HG03103 (cell line): ENCODE data around the gene THOC6.

Experiments
- ATAC-seq: cut with Tn5 transposase; IDR thresholded peaks from one replicate; pipeline ENCODE4 v1.9.1; 2021; ENCODE audit warnings: low read depth; ENCODE audit not compliant: unreplicated experiment

Gene THOC6

DNA sequence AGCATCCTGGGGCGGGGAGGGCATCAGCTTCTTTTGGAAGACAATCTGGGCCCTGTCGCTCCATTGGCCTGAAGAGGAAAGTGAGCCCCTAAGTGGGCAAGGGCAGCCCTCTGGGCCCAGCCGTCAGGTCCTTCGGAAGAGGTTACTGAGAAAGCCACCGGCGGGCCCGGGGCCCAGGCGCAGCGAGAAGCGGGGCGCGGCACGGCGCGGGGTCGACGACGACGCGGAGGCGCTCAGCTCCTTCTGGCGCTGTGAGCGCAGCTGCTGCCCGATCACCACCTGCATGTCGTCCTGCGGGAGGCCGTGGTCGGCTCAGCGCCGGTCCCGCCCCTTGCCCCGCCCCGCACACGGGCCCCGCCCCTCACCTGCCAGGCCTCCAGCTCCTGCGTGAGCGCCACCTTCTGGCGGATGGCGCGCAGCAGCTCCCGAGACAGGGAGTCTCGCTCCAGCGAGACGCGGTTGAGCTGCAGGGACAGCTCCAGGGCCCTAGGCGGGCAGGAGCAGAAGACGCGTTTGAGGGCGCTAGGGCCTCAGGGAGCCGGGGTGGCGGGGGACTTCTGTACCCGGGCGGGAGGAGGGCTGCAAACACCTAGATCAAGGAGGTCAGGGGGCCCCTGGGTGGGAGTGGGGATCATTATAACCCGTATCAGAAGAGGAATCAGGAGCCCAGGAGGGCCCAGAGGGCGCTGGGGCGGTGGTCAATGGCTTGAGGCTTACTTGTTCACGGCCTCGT lies 4.3 kb downstream of the THOC6 start:
- peak; percentile 35 for ATAC-seq

DNA sequence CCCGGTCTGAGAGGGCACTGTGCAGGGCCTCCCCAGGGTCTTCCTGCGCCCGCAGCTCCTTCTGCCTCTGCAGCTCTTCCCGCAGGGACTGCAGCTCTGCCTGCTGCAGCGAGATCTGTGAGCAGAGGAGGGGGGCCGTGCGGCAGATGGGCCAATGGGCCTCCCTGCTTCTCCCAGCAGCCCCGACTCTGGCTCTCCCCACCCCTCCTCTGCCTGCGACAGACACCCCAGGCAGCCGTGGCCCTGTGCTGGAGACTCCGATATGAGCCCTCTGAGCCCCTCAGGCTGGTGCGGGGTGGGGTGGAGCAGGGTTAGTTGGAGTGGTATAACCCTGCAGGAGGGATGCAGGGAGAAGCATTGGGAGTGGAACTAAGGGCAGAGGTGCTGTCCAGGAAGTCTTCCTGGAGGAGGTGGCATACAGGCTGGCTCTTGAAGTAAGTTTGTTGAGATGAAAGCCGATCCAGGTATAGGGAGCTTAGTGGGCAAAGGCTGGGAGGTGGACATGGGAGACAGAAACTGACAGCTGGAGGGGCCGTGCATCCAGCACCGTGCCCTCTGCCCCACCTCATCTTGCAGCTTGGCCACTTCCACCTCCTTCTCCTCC lies 5.0 kb downstream of the THOC6 start:
- ATAC-seq: no peak

DNA sequence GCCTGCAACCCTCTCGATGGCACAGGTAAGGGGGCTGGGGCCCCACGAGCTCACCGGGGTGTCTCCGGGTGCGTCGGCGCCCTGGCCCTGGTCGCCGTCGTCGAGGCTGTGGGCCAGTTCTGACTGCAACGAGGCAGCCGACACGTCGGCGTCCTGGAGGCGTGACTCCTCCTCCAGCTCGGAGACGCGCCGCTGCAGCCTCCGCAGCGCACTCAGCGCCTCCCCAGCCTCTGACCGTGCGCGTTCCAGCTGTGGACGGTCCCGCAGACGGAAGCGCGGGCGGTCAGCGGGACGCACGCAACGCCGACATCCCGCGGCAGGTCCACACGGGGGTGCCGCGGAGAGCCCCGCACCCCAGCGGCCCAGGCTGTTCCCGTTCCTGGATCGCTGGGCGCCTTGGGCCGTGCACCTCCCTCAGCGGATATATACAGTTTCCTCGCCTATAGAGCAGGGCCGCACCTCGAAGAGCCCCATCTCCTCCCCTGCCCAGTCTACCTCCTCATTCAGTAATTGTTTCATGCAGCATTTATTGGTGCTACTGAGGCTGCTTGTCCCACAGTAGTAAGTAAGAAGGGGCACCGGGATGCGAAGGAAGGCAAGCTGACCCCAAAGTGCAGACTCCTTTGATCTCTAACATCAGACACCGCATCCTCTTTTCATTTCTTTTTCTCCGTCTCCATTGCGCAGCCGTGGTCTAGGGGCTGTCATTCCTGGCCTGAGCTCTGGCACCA lies 5.8 kb downstream of the THOC6 start:
- ATAC-seq: no peak

DNA sequence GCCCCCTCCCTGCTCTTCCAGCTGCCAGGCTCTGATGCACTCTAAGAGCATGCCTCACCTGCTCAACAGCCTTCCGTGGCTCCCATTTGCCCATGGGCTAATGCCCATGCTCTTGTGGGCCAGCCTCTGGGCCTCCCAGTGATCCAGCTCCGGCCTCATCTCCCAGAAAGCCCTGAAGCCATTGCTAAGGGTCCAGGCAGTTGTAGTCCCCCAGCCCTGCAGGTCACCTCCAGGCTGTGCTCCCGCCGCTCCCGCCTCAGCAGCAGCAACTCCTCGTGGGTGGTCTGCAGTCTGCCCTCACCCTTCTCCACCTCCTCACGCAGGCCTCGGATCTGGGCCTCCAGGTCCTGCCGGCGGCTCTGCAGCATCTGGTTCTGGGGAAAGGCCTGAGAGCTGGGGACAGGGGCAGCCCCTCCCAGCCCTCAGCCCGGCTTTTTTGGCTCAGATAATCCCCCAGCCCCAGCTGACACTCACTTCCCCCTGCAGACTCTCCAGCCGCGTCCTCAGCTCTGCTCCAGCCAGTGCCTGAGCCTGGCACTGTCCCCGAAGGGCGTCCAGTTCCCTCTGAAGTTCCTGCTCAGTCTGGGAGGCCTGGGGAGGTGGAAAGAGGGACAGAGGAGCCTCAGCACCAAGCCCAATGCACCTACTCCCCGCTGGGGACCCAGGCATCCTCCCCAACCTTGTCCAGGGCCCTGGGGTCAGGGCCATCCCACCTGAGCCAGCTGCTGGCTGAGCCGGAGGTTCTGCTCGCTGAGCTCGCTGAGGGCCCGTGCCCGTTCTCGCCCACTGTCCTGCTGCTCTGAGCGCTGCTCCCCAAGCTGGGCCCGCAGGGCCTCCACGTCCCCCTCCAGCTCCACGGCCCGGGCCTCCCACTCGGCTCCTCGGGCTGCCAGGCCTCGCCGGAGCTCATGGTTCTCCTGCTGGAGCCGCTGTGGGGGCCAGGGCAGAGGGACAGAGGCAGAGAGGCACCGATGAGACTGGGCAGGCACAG lies 6.7 kb downstream of the THOC6 start:
- ATAC-seq: no peak

DNA sequence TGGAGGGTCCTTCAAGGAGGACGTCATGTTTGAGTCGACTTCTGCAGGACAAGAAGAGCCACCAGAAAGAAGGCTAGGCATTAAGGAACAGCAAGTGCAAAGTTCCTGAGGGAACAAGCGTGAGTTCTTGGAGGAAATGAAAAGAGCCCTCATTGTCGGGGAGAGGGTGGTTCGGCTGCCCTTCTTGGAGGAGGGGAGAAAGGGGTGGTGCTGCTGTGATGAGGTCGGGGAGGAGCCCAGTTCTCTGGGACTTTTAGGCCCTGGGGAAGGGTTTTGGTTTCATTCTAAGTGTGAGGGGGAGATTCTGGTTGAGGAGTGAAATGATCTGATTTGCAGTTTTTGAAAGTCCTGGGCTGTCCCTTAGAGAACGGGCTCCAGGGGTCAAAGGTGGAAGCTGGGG lies 8.8 kb downstream of the THOC6 start:
- no peak for ATAC-seq

DNA sequence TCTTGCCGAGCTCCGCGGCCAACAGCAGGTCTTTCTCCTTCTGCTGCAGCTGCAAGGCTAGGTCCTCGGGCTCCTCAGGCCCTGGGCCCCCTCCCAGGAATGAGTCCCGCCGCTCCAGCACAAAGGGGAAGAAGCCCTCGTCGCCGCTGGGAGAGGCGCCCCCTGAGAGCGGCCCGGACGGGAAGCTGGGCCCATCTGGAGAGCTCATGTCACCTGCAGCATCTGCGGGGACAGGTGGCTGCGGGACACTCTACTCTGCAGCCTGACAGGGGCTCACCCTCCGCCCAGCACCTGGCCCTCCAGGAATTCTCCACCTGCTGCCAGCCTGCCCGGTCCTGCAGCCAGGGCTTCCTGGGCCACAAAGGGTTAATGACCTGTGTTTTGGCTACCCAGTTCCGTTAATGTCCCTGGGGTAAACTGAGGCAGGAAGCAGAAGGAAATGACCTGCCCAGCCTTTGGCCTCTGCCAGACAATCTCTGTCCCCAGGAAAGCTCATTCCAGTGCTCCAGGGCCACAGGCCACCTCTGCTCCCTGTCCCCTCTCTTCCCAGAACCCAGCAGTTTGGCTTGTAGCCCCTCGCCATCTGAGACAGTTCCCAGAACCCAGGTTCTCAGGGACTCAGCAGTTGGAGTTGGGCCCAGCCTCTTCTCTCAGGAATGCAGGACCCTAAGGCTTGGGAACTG lies 11.6 kb downstream of the THOC6 start:
- no peak for ATAC-seq

DNA sequence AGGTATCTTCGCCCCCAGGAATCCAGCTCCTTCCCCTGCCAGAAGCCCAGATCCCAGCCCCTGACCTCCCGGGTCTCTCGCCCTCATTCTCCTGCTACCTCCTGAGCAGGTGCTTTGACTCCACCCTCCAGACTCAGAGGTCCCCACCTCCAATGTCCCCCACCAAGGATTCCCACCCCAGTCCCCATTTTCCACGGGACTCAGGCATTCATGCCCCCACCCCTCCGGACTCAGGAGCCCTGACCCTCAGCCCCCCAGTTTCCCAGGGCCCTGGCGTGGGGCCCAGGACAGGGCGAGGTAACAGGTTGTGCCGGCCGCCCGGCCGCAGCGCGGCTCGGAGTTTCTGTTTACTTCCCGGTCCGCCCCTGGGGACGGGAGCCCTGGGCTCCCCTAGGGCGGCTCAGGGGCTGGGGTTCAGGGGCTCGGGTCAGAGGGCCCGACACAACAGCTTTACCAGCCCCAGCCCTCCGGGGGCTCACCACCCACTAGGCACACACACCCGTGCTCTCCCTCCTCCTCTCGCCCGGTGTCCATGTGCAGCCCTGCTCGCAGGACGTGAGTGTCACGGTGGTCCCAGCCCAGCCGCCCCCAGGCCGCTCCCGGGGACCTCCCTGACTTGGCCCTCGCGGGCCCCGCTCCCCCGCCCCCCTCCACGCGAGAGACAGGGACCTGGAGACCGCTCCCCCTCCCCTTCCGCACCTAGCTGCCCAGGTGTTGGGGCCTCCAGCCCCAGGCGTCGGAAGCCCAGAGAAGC lies 12.3 kb downstream of the THOC6 start:
- ATAC-seq: no peak

DNA sequence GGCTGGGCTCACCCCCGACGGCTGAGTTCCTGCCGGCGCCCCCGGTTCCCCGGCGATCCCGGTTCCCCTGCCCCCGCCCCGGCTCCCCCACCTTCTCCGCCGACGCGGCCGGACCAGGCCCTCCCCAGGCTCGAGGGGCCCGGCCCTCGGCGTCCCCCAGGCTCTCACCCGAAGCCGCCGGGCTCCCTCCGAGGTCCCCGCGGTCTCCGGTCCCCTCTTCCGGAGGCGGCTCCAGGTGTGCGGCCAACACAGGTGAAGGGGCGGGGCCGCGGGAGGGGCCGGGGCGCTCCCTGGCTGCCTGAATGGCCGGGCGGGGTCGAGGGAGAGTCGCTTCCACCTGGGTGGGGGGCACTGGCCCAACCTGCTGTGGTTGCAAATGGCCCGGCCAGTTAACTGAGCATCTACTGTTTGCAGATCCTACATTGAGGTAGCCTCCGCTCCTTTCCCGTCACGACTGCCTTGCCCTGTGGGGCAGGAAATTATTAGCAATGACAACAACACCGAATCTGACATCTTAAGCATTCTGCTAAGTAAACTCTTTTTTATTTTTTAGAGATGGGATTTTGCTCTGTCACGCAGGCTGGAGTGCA lies 13.0 kb downstream of the THOC6 start, which contains the start of gene BICDL2:
TSS of gene BICDL2 (minus strand) at position 219 of the 590 bp plus-strand sequence. CDS start 1,448 bp downstream, outside the sequence.
- no peak for ATAC-seq

DNA sequence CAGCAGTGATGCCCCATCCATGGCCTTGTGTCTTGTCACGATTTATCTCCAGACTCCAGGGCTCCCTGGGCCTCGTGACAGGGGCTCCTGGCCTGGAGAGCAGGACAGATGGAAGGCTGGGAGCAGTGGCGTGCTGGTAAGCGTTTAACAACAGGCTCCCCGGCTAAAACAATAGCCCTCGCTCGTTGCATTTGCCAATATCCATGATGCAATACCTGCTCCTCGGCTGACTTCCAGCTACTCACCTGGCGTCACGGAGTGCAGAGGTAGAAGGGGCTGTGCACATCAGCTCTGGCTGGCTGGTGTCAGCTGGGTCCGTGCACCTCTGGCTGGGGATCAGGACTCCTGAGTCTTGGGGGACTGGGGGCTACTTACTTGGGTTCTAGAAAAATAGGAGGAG lies 14.4 kb downstream of the THOC6 start:
- no peak for ATAC-seq

DNA sequence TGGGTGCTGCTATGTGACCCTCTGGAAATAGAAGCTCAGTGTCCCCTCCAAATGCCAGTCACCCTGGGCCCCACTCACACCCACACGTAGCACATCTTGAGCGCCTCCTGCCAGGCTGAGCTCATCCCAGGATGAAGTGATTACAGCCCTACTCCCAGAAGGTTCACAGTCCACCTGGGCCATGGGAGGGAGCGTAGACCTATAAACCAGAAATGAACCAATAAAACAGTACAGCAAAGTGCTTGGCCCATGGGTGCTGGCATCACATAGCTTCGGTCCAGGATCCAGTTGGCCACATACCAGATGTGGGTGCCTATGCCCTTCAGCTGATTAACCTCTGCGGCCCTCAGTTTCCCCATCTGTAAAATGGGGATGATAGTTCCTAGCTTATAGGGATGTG lies 15.1 kb downstream of the THOC6 start:
- ATAC-seq: no peak

DNA sequence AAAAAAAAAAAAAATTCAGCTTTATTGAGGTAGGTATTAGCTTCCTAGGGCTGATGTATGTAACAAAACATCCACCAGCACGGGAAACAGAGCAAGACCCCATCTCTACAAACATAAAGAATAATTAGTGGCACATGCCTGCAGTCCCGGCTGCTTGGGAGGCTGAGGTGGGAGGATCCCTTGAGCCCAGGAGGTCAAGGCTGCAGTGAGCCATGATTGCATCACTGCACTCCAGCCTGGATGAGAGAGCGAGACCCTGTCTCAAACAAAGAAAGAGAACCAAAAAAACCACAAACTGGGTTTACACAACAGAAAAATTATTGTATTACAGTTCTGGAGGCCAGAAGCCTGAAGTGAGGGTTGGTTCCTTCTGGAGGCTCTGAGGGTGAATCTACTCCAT lies 18.5 kb downstream of the THOC6 start:
- ATAC-seq: no peak

DNA sequence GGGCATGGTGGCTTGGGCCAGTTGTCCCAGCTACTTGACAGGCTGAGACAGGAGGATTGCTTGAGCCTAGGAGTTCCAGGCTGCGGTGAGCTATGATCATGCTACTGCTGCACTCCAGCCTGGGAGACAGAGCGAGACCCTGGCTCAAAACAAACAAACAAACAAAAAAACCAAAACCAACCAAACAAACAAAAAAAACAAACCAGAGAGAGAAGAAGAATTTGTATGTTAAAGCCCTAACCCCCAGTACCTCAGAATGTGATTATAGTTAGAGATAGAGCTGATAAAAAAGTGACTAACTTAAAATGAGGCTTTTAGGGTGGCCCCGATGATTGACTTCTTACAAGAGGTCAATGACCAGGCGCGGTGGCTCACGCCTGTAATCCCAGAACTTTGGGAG lies 20.9 kb downstream of the THOC6 start:
- ATAC-seq: no peak

DNA sequence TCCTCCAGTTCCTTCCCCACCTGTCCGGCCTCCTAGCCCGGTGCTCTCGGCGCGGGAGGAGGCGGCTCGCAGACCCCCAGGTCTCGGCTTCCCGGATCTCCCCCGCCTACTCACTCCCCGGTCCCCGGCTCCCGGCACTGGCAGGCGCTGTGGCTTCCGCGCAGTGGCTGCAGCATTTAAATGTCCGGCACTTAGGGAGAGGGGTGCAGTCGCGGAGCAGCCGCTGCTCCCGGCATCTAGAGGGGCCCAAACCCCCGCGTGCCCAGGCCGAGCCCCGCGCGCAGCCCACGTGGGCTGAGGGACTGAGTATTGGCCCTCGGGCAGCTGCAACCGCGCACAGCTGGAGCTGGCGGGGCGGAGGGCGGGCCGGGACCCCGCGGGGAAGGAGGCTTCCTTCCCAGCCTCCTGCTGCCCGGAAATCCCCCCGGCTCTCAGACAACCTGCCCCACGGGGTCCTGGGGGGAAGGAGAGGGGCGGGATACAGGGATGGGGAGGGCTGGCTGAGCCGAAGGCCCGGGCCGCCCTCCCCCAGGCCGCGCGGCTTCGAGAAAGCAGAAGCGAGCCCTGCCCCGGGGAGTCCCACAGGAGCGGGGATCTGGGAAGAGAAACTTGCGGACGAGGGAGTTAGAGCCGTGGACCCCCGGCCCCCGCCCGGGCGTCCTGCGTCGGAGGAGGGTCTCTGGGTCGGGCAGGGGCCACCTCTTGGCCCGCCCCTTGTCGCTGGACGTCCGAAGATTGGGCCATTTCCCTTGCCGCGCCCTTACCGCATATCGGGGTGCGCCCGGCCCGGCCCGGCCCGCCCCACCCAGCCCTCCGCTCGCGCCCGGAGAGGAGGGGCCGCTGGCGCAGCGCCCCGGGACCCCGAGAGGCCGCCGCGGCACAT lies 22.2 kb downstream of the THOC6 start, which contains the start of gene MMP25:
TSS of gene MMP25 (plus strand) at position 804 of the 883 bp plus-strand sequence. CDS start 357 bp downstream, outside the sequence.
- ATAC-seq: no peak

DNA sequence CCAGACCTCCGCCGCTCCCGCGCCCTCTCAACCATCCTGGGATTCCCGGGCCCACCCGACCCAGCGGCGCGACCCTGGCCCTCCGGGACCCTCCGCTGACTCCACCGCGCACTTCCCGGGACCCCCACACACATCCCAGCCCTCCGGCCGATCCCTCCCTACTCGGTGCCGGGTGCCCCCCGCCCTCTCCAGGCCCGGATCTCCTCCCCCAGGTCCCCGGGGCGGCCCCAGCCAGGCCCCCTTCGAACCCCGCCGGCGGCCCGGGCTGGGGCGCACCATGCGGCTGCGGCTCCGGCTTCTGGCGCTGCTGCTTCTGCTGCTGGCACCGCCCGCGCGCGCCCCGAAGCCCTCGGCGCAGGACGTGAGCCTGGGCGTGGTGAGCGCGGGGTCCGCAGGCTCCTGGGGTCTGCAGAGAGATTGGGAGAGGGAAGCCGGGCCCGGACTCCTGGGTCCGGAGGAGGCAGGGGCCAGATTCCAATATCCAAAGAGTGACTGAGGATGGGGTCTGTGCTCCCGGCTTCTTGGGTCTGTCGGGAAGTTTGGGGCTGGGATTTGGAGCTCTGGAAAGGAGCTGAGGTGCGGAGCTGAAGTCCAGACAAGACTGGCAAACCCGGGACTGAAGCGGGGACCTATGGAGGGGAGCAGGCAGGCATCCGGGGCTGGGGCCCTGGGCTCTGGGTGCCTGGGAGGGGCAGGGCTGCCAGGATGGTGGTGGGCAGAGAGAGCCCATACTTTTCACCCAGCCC lies 23.0 kb downstream of the THOC6 start:
- ATAC-seq: no peak

DNA sequence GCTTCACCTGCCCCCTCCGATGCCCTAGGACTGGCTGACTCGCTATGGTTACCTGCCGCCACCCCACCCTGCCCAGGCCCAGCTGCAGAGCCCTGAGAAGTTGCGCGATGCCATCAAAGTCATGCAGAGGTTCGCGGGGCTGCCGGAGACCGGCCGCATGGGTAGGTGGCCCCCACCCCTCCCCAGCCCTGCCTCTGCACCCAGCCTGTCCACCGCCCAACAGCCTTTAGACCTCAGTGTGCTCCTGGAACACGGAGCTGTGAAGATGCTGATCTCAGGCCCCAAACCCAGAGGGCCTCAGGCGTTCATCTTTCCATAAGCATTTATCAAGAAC lies 23.5 kb downstream of the THOC6 start:
- no peak for ATAC-seq

DNA sequence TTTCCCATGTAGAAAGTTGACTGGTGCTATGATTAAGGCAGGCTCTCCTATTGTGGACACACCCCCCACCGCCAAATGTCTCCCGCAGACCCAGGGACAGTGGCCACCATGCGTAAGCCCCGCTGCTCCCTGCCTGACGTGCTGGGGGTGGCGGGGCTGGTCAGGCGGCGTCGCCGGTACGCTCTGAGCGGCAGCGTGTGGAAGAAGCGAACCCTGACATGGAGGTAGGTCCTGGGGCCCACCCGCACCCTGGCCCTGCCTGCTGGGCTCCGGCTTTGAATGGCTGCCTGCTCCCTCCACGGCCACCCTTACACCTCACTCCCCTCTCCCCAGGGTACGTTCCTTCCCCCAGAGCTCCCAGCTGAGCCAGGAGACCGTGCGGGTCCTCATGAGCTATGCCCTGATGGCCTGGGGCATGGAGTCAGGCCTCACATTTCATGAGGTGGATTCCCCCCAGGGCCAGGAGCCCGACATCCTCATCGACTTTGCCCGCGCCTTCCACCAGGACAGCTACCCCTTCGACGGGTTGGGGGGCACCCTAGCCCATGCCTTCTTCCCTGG lies 26.2 kb downstream of the THOC6 start:
- ATAC-seq: no peak

DNA sequence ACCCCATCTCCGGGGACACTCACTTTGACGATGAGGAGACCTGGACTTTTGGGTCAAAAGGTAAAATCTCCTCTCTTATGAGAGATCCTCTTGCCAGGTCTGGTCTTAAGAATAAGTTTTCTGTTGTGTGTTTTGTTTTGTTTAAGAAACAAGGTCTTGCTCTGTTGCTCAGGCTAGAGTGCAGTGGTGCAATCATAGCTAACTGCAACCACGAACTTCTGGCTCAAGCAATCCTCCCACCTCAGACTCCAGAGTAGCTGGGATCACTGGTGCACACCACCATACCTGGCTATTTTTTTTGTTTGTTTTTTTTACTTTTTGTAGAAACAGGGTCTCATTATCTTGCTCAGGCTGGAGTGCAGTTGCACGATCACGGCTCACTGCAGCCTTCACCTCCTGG lies 26.7 kb downstream of the THOC6 start:
- ATAC-seq: no peak
